Gastrocnemius medialis (tissue), 4 donors: ENCODE results near the gene ARHGAP15.

ENCODE experiments used
- CTCF ChIP-seq, 5 experiments: fragments of 450-650 bp in 3 of 5; fragments of 200-600 bp in 2 of 5; sonication (generic) in 2 of 5; IDR thresholded peaks in 4 of 5; conservative IDR thresholded peaks in 1 of 5; 1 replicate in 4 of 5; 2 replicates in 1 of 5; pipeline ENCODE4 v1.5.1; 2016 to 2019; ENCODE audit warnings: antibody characterized with exemption in 5 of 5, mild to moderate bottlenecking in 3 of 5, moderate library complexity in 3 of 5
- POLR2A ChIP-seq, 2 donors: fragments of 450-650 bp; IDR thresholded peaks; one replicate each; pipeline ENCODE4 v1.6.1; 2017; ENCODE audit warnings: antibody characterized with exemption in 2 of 2, mild to moderate bottlenecking in 2 of 2, moderate library complexity in 2 of 2

GRCh38 chr2:143674051-143674450 lies 544.8 kb downstream of the ARHGAP15 start:
- TF ChIP-seq CTCF (IDR thresholded peaks at IDR 0.05 in 4 of 5, conservative IDR thresholded peaks at IDR 0.05 in 1 of 5) (no peak), POLR2A (IDR thresholded peaks at IDR 0.05) (no peak)
